Fibroblast of peridontal ligament (primary cell): ENCODE measurements around the gene UBE2QL1.

Experiments
- DNase-seq: peaks from one replicate; pipeline ENCODE4 v3.0.0-alpha.2; 2010; ENCODE audit errors: extremely low read depth

UBE2QL1 gene

GRCh38 chr5:6427694-6428093 lies 21.0 kb upstream of the UBE2QL1 start:
- DNase-seq = no peak

- DNase-seq = no peak
Measured at GRCh38 chr5:6430418-6431028, 18.1 kb upstream of the UBE2QL1 start.

- DNase-seq = no peak
Measured at GRCh38 chr5:6431214-6432195, 17.2 kb upstream of the UBE2QL1 start.

GRCh38 chr5:6432206-6432605 lies 16.5 kb upstream of the UBE2QL1 start:
- DNase-seq = no peak

GRCh38 chr5:6434731-6435130 lies 13.9 kb upstream of the UBE2QL1 start:
- no peak for DNase-seq

GRCh38 chr5:6435356-6435755 lies 13.3 kb upstream of the UBE2QL1 start:
- no peak for DNase-seq

- DNase-seq = no peak
Measured at GRCh38 chr5:6436715-6437331, 11.8 kb upstream of the UBE2QL1 start.

GRCh38 chr5:6439588-6440550 lies 8.8 kb upstream of the UBE2QL1 start:
- DNase-seq = no peak

GRCh38 chr5:6442333-6442732 lies 6.3 kb upstream of the UBE2QL1 start:
- DNase-seq = no peak

- DNase-seq = no peak
Measured at GRCh38 chr5:6443326-6443725, 5.3 kb upstream of the UBE2QL1 start.

GRCh38 chr5:6446042-6446441 lies 2.6 kb upstream of the UBE2QL1 start:
- DNase-seq = no peak

- DNase-seq = no peak
Measured at GRCh38 chr5:6446626-6447309, 1.9 kb upstream of the UBE2QL1 start.

- no peak for DNase-seq
Measured at GRCh38 chr5:6447384-6448140, 1.1 kb upstream of the UBE2QL1 start.

GRCh38 chr5:6448141-6448491 lies 543 bp upstream of the UBE2QL1 start:
- DNase-seq = no peak

GRCh38 chr5:6449465-6450158 lies 953 bp downstream of the UBE2QL1 start:
- DNase-seq = no peak

- no peak for DNase-seq
Measured at GRCh38 chr5:6450319-6450833, 1.7 kb downstream of the UBE2QL1 start.

- no peak for DNase-seq
Measured at GRCh38 chr5:6452622-6453504, 4.2 kb downstream of the UBE2QL1 start.

- no peak for DNase-seq
Measured at GRCh38 chr5:6453937-6454560, 5.4 kb downstream of the UBE2QL1 start.
